ENCODE measurements around the gene FLT3.

- TF ChIP-seq POLR2A (IDR thresholded peaks at IDR 0.05): no peak
- TF ChIP-seq CTCF (IDR thresholded peaks at IDR 0.05): no peak
These were observed 127.1 kb downstream of the FLT3 start for GRCh38 chr13:27973291-27973690.
